ENCODE measurements around the gene ARPC2. TPM values are rescaled to one million over a fixed set of nuclear protein-coding genes. Genes with fewer than 3 reads are reported as not detected.
A peak's percentile ranks its signal among the peaks of the same experiment; 100 is the strongest.

The ARPC2 gene
- total and polyA plus RNA-seq, 2 of the 13 experiments (the other 11 are each of a cell fraction or from before 2014, with no cell fraction given) = 168 to 303 TPM

DNA sequence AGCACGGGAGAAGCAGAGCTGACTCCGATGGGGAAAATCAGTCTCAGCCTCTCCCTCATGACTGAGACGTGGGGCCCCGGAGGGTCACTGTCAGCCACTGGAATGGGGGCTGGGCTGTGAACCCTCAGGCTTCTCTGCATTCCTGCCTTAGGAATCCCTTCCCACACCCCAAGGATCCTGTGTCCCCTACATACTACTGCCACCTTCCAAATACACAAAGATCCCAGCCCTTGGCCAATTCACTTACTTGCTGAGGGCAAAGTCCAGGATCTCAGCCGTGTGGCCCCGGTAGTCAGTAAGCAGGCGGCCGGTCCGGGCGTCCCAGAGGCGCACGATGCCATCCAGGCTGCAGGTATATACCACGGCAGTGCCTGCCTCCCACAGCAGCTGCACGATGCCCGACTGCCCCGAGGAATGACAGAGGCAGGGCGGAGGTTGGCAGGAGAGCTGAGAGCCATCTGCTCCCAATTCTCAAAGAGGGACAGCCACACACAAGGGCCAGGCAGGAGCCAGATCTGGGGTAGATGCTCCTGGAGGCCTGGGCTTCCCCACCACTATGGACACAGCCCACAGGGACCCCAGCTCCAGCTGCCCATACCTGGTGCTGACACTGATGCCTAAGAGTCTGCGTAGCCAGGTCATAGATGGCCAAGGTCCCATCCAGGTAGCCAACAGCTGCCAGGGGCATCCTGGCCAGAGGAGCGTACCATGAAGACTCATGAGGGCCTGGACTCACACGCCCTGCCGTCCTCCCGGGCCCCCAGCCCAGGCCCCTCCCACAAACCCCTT lies 48.0 kb downstream of the ARPC2 start (continued):
- no peak for TF ChIP-seq ZNF577 (CRISPR knock-in tag; IDR thresholded peaks at IDR 0.05; ENCODE audit: borderline replicate concordance, low read depth)
- TF ChIP-seq, protein P1, sequence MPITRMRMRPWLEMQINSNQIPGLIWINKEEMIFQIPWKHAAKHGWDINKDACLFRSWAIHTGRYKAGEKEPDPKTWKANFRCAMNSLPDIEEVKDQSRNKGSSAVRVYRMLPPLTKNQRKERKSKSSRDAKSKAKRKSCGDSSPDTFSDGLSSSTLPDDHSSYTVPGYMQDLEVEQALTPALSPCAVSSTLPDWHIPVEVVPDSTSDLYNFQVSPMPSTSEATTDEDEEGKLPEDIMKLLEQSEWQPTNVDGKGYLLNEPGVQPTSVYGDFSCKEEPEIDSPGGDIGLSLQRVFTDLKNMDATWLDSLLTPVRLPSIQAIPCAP (CRISPR knock-in tag; IDR thresholded peaks at IDR 0.05; ENCODE audit: low read depth) = no peak
- TF ChIP-seq, protein P2, sequence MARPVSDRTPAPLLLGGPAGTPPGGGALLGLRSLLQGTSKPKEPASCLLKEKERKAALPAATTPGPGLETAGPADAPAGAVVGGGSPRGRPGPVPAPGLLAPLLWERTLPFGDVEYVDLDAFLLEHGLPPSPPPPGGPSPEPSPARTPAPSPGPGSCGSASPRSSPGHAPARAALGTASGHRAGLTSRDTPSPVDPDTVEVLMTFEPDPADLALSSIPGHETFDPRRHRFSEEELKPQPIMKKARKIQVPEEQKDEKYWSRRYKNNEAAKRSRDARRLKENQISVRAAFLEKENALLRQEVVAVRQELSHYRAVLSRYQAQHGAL (CRISPR knock-in tag; IDR thresholded peaks at IDR 0.05; ENCODE audit: not compliant biosample characterization) = no peak
- no peak for TF ChIP-seq ATF4 (CRISPR knock-in tag; IDR thresholded peaks at IDR 0.05)

GRCh38 chr2:218265626-218266025 lies 48.6 kb downstream of the ARPC2 start:
- Histone ChIP-seq H3K27me3 (ENCODE audit: control insufficient read depth in 1 of 2, insufficient read depth in 2 of 2, low read length in 2 of 2) (no peaks in the 10 kb centered on the region; a peak in 1 of 5 replicates), H3K4me1 (ENCODE audit: insufficient read depth, low read length) (peaks cover 65% of the 10 kb centered on the region), H4K20me1 (ENCODE audit: insufficient read depth, low read length) (no peaks in the 10 kb centered on the region), H3K4me3 (replicated peaks in 1 of 3; ENCODE audit: insufficient read depth in 1 of 3, low read depth in 2 of 3, low read length in 3 of 3) (no peak overlapping the region; a peak in 1 of 6 replicates), H3K9me3 (ENCODE audit: low read length) (no peaks in the 10 kb centered on the region), H3K9ac (ENCODE audit: insufficient read depth, low read depth, low read length) (peak overlapping the region; percentile 27), H3K27ac (ENCODE audit: extremely low read length, insufficient read depth, low read length) (peak overlapping the region; percentile 56), H3K4me2 (ENCODE audit: low read depth, low read length) (no peak overlapping the region), H2AFZ (ENCODE audit: low read length) (no peak overlapping the region), H3K79me2 (ENCODE audit: insufficient read depth, low read length) (peaks cover 7% of the 10 kb centered on the region), H3K36me3 (replicated peaks in 1 of 2; ENCODE audit: control insufficient read depth in 1 of 2, insufficient read depth in 2 of 2, low read length in 2 of 2) (peaks cover 19 to 40% of the 10 kb centered on the region in 2 experiments)
- no TSS peak for BruUV-seq (replicated peaks)
- 89% methylated on average over 8 of the region's 8 CpGs for WGBS (ENCODE audit: low lambda C conversion rate)
- no peak for DNase-seq (ENCODE audit: low spot score)
- intact Hi-C loops (cut with micrococcal nuclease; ENCODE audit: unreplicated experiment) (no loop called here), in situ Hi-C loops (cut with HindIII; ENCODE audit: extremely low pct_ligation_motif_present, low pct_unique_long_range_greater_than_20kb) (no loop called here)
- ATAC-seq = no peak
- CTCF ChIA-PET (ENCODE audit: low intra/inter-chr PET ratio, low total read pairs) = no interaction called here
- no peak for FAIRE-seq
- POLR2A ChIA-PET = interaction anchor here (0.8 kb wide), 1 partner anchor 25 kb away, joined by 3 read pairs; no protein-coding TSS in a partner anchor
- no peak for TF ChIP-seq SCMH1 (CRISPR knock-in tag; IDR thresholded peaks at IDR 0.05; ENCODE audit: borderline replicate concordance)
- TF ChIP-seq NPAS2 (CRISPR knock-in tag; IDR thresholded peaks at IDR 0.05; ENCODE audit: borderline replicate concordance) = no peak
- no peak for TF ChIP-seq NR1H2 (CRISPR knock-in tag; IDR thresholded peaks at IDR 0.05; ENCODE audit: borderline replicate concordance, low read depth)
- TF ChIP-seq ATF7 (IDR thresholded peaks at IDR 0.05) = no peak
- TF ChIP-seq ATF7 (CRISPR knock-in tag; IDR thresholded peaks at IDR 0.05) = no peak
- TF ChIP-seq ZNF318 (CRISPR knock-in tag; IDR thresholded peaks at IDR 0.05) = 0 out of 2 replicates have a peak, but pooled peaks have one; percentile 14
